Measurements from ENCODE around the gene HSDL1.

- TF ChIP-seq CTCF (IDR thresholded peaks at IDR 0.05; ENCODE audit: extremely low read depth in 1 of 2, insufficient read depth in 1 of 2, low read depth in 1 of 2, low read length in 2 of 2) (no peak), POLR2AphosphoS5 (IDR thresholded peaks at IDR 0.05; ENCODE audit: insufficient read depth, low read depth, low read length) (no peak), POLR2A (IDR thresholded peaks at IDR 0.05; ENCODE audit: low read depth, low read length) (no peak)
Observed at GRCh38 chr16:84131117-84131516, 13.9 kb downstream of the HSDL1 start.
